GM18870 (cell line): ENCODE measurements around the gene PPP5C.
"Not testable (repeated sequence)": the region's sequence is repeated elsewhere in the genome, so short reads cannot be mapped to it uniquely, and the experiment has no call there.

Experiments used
- ATAC-seq: cut with Tn5 transposase; IDR thresholded peaks from one replicate; pipeline ENCODE4 v1.9.1; 2021; ENCODE audit warnings: moderate library complexity; ENCODE audit not compliant: unreplicated experiment

The PPP5C gene

GRCh38 chr19:46427518-46428045 is 80.7 kb downstream of the PPP5C start:
- ATAC-seq, result no peak

GRCh38 chr19:46428239-46429135 is 81.6 kb downstream of the PPP5C start, which contains the start of gene PNMA8C:
Gene PNMA8C, minus strand, starts transcription at chr19:46428936. Its CDS starts 577 bp downstream, at chr19:46428359.
- ATAC-seq, result no peak

- ATAC-seq, result no peak
Observed at GRCh38 chr19:46429999-46430398, 83.1 kb downstream of the PPP5C start.

- no peak for ATAC-seq
Observed at GRCh38 chr19:46431824-46432223, 84.9 kb downstream of the PPP5C start.

GRCh38 chr19:46433470-46433869 is 86.6 kb downstream of the PPP5C start:
- ATAC-seq, result not testable (repeated sequence)

GRCh38 chr19:46435009-46435408 is 88.1 kb downstream of the PPP5C start:
- no peak for ATAC-seq

- ATAC-seq, result not testable (repeated sequence)
Observed at GRCh38 chr19:46435689-46436088, 88.8 kb downstream of the PPP5C start.
